ENCODE results near the gene IL17C.

DNA sequence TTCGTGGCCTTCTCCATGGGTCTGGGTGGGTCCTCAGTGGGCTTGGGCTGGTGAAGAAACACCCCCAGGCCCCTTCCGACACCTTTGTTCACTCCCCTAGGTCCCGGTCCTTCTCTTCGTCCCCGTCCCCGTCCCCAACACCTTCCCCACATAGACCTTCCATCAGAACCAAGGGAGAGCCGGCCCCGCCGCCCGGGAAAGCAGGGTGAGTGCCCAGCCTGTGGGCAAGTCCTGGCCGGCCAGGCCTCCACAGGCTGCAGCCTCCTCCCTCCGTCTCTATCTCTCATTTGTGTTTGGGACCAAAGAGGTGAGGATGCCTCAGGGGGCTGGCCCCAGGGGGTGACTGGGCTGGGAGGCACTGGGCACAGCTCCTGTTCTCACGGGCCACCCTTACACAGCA, 14.5 kb upstream of the IL17C start:
- no peak for TF ChIP-seq POLR2A (IDR thresholded peaks at IDR 0.05)
- TF ChIP-seq, protein P1, sequence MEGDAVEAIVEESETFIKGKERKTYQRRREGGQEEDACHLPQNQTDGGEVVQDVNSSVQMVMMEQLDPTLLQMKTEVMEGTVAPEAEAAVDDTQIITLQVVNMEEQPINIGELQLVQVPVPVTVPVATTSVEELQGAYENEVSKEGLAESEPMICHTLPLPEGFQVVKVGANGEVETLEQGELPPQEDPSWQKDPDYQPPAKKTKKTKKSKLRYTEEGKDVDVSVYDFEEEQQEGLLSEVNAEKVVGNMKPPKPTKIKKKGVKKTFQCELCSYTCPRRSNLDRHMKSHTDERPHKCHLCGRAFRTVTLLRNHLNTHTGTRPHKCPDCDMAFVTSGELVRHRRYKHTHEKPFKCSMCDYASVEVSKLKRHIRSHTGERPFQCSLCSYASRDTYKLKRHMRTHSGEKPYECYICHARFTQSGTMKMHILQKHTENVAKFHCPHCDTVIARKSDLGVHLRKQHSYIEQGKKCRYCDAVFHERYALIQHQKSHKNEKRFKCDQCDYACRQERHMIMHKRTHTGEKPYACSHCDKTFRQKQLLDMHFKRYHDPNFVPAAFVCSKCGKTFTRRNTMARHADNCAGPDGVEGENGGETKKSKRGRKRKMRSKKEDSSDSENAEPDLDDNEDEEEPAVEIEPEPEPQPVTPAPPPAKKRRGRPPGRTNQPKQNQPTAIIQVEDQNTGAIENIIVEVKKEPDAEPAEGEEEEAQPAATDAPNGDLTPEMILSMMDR (IDR thresholded peaks at IDR 0.05), result no peak
- no peak for TF ChIP-seq POLR2AphosphoS5 (IDR thresholded peaks at IDR 0.05)
